Naive thymus-derived CD4-positive, alpha-beta T cell (primary cell): Measurements from ENCODE around the gene LIPM. TPM values are rescaled to one million over a fixed set of nuclear protein-coding genes. Genes with fewer than 3 reads are reported as not detected.
A peak's percentile ranks its signal among the peaks of the same experiment; 100 is the strongest.

Source experiments
- ATAC-seq: fragments of 150-1000 bp; cut with Tn5 transposase; 2 replicates; pipeline ENCODE4 v1.10.0; 2021; ENCODE audit warnings: mild to moderate bottlenecking, moderate library complexity
- CTCF ChIA-PET: fragments of 350-600 bp; sonication (Branson Sonifier 250); formaldehyde crosslinking; loops from one replicate; lab custom pipeline; 2021; ENCODE audit warnings: antibody characterized with exemption; lab: Charles Lee
- POLR2A ChIA-PET: fragments of 350-600 bp; sonication (Branson Sonifier 250); formaldehyde crosslinking; loops from one replicate; lab custom pipeline; 2021; ENCODE audit warnings: antibody characterized with exemption, inconsistent platforms; lab: Charles Lee
- DNase-seq, 9 donors: peaks; one replicate each; pipeline versions ENCODE4 v3.0.0 to v3.0.0-alpha.2; 2020 to 2022; ENCODE audit warnings: mixed read lengths in 1 of 9
- H3K27ac ChIP-seq: one replicate; pipeline ENCODE4 v1.7.0; 2013; ENCODE audit warnings: mild to moderate bottlenecking, low read depth, low read length, moderate library complexity
- H3K27me3 ChIP-seq, 2 donors: one replicate each; pipeline ENCODE4 v1.7.0; 2013; ENCODE audit warnings: low read length in 2 of 2, mild to moderate bottlenecking in 2 of 2, moderate library complexity in 2 of 2; ENCODE audit not compliant: control insufficient read depth in 2 of 2, insufficient read depth in 2 of 2
- H3K36me3 ChIP-seq, 3 experiments: 1 replicate in 2 of 3; 2 replicates in 1 of 3; pipeline ENCODE4 v1.7.0; 2013; ENCODE audit warnings: low read length in 3 of 3, mild to moderate bottlenecking in 3 of 3, moderate library complexity in 1 of 3; ENCODE audit not compliant: insufficient read depth in 3 of 3, control insufficient read depth in 2 of 3
- H3K4me1 ChIP-seq, 2 donors: one replicate each; pipeline ENCODE4 v1.7.0; 2013; ENCODE audit warnings: low read length in 2 of 2, mild to moderate bottlenecking in 2 of 2, moderate library complexity in 1 of 2; ENCODE audit not compliant: control insufficient read depth in 2 of 2, insufficient read depth in 2 of 2
- H3K4me3 ChIP-seq: 2 replicates; pipeline ENCODE4 v1.7.0; 2013; ENCODE audit warnings: mild to moderate bottlenecking, low read length
- H3K9me3 ChIP-seq, 3 experiments: 1 replicate in 2 of 3; 2 replicates in 1 of 3; pipeline ENCODE4 v1.7.0; 2013; ENCODE audit warnings: low read length in 3 of 3; ENCODE audit not compliant: control insufficient read depth in 2 of 3
- H3K27ac Mint-ChIP-seq, 9 donors: one replicate each; pipeline ENCODE4 v1.8.0; 2020 to 2022; ENCODE audit warnings: mixed read lengths in 9 of 9, mild to moderate bottlenecking in 8 of 9, moderate library complexity in 5 of 9, inconsistent platforms in 2 of 9
- H3K27me3 Mint-ChIP-seq, 5 donors: one replicate each; pipeline ENCODE4 v1.8.0; 2021 to 2022; ENCODE audit warnings: mixed read lengths in 5 of 5, mild to moderate bottlenecking in 1 of 5
- H3K36me3 Mint-ChIP-seq, 5 donors: one replicate each; pipeline ENCODE4 v1.8.0; 2020 to 2022; ENCODE audit warnings: mixed read lengths in 5 of 5, mild to moderate bottlenecking in 3 of 5, inconsistent platforms in 1 of 5
- H3K4me1 Mint-ChIP-seq, 7 donors: one replicate each; pipeline ENCODE4 v1.8.0; 2020 to 2022; ENCODE audit warnings: mixed read lengths in 7 of 7, mild to moderate bottlenecking in 3 of 7, inconsistent platforms in 1 of 7
- H3K4me3 Mint-ChIP-seq, 10 donors: one replicate each; pipeline ENCODE4 v1.8.0; 2020 to 2022; ENCODE audit warnings: mild to moderate bottlenecking in 10 of 10, mixed read lengths in 10 of 10, moderate library complexity in 6 of 10, inconsistent platforms in 2 of 10
- H3K9me3 Mint-ChIP-seq, 11 donors: one replicate each; pipeline ENCODE4 v1.8.0; 2020 to 2022; ENCODE audit warnings: mixed read lengths in 11 of 11, mild to moderate bottlenecking in 4 of 11, inconsistent platforms in 1 of 11, moderate library complexity in 1 of 11
- intact Hi-C, 2 donors: fragments of 100-400 bp; cut with micrococcal nuclease; formaldehyde crosslinking; loops; one replicate each; pipeline ENCODE4 v1.15.1; 2023
- polyA plus RNA-seq, 2 donors: library from polyadenylated mRNA; unstranded; fragments of 300-500 nt; fragmentation: Illumina TruSeq; gene quantifications; one replicate each; pipeline ENCODE4 v1.2.3, GENCODE V29; 2021
- total RNA-seq, 6 experiments: library from RNA in 5 of 6; stranded (reverse) in 5 of 6; gene quantifications; 1 replicate in 5 of 6; 2 replicates in 1 of 6; pipeline ENCODE4 v1.2.3 and lab custom pipeline; 2021 to 2026

LIPM gene
- total and polyA plus RNA-seq, 7 experiments from 2014 or later, result 0.21 TPM; not detected in 6

DNA sequence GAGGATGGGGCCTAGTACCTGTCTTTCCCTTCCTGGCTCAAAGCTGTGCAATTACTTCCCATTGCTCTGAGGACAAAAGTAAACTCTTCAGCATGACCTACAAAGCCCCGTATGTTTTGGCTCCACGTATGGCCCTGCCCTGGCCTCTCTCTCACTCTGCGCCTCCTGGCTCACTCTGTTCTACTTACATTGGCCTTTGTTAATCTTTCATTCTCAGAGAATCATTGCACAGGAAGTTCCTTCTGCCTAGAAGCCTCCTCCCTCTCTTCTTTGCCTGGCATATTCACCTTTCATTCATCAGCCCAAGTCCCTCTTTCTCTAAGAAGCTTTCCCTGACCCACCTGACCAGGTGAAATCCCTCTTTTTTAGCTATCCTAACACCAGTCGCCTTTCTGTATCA is 23.9 kb downstream of the LIPM start:
- Histone ChIP-seq H3K4me3 (peak overlapping the region; percentile 3), H3K4me1 (peaks cover 38 to 51% of the 10 kb centered on the region in 2 donors), H3K27ac (peak overlapping the region; percentile 40), H3K9me3 (no peaks in the 10 kb centered on the region), H3K27me3 (no peaks in the 10 kb centered on the region), H3K36me3 (no peaks in the 10 kb centered on the region)
- Mint-ChIP-seq H3K4me3 (peak overlapping the region; percentile 44 to 82 (median 67)), H3K27me3 (no peaks in the 10 kb centered on the region), H3K9me3 (peaks cover 0 to 9% (median 2%) of the 10 kb centered on the region in 11 donors), H3K36me3 (peaks cover 0 to 24% (median 3%) of the 10 kb centered on the region in 5 donors), H3K4me1 (peaks cover 34 to 76% (median 67%) of the 10 kb centered on the region in 7 donors), H3K27ac (peak overlapping the region; percentile 67 to 99 (median 93))
- ChIA-PET CTCF (interaction anchor here (0.6 to 7.5 kb wide), 6 partner anchors 9 to 203 kb away, joined by 3 to 37 read pairs (median 10); partner anchors contain the start of gene STAMBPL1), POLR2A (interaction anchor here (0.6 to 1.8 kb wide), 5 partner anchors 8 to 55 kb away, joined by 3 to 7 read pairs (median 3); partner anchors contain the start of gene STAMBPL1)
- ATAC-seq (no peak), DNase-seq (peak in 2 of 9 donors; percentile 18 to 29)
- intact Hi-C loops, result loop anchor here (5.0 to 10.0 kb wide), 4 partner anchors 166 to 964 kb away; partner anchors contain the start of genes FAS (in 1 of the 2), KLLN (in 1 of the 2), PTEN (in 1 of the 2) and RNLS (in 1 of the 2)

DNA sequence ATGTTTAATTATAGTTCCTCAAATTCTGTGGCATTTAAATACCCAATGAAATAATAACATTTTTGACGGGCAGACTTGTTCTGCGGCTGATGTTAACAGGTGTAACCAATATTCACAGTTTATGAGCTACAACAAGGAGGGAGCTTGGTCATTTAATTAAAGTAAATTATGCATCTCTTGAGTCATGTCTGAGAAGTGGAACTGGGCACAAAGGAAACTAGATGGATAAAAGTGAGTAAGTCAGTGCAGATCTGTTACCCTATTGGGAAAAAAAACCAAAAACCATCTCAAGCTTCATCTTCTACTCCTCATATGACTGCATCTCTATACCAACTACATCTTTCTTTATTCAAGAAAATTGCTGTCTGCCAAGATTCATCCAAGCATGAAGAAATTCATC is 25.1 kb downstream of the LIPM start:
- H3K9me3 Mint-ChIP-seq, result peaks cover 0 to 9% (median 2%) of the 10 kb centered on the region in 11 donors
- ChIA-PET CTCF (interaction anchor here (0.7 to 7.5 kb wide), 4 partner anchors 18 to 885 kb away, joined by 3 to 31 read pairs (median 10); partner anchors contain the start of gene STAMBPL1), POLR2A (interaction anchor here (0.7 to 1.4 kb wide), 4 partner anchors 10 to 884 kb away, joined by 3 to 6 read pairs (median 3); partner anchors contain the start of gene STAMBPL1)
- H3K4me1 Mint-ChIP-seq, result peaks cover 32 to 79% (median 73%) of the 10 kb centered on the region in 7 donors
- H3K9me3 ChIP-seq, result no peaks in the 10 kb centered on the region
- no peak overlapping the region for H3K4me3 ChIP-seq
- peak overlapping the region in 2 of 10 donors; percentile 1 to 82 for H3K4me3 Mint-ChIP-seq
- H3K27ac ChIP-seq, result no peak overlapping the region
- intact Hi-C loops, result loop anchor here (5.0 to 10.0 kb wide), 4 partner anchors 165 to 965 kb away; partner anchors contain the start of genes FAS (in 1 of the 2), KLLN (in 1 of the 2), PTEN (in 1 of the 2) and RNLS (in 1 of the 2)
- H3K4me1 ChIP-seq, result peaks cover 40 to 62% of the 10 kb centered on the region in 2 donors
- DNase-seq (no peak), ATAC-seq (no peak)
- H3K27me3 ChIP-seq, result no peaks in the 10 kb centered on the region
- H3K27me3 Mint-ChIP-seq, result no peaks in the 10 kb centered on the region
- no peaks in the 10 kb centered on the region for H3K36me3 ChIP-seq
- peak overlapping the region in 3 of 9 donors; percentile 6 to 98 (median 93) for H3K27ac Mint-ChIP-seq
- H3K36me3 Mint-ChIP-seq, result peaks cover 0 to 25% (median 3%) of the 10 kb centered on the region in 5 donors

DNA sequence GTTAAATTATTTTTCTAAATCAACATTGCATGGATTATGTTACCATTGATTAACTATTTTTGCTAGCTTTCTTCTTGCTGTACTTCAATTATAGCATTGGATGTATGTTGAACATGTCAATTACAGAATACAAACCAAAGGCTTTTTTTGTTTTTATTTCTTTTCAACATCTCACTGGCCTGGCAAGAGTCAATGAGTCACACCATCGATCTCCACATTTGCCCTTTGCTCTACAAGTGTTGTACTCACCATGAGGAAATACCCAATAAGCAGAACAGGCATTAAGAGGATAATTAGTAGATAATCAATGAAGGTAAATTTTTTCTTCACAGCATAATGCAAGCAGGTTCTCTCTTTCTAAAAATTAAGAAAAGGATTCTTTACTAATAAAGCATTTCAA is 25.8 kb downstream of the LIPM start:
- Histone ChIP-seq H3K27ac (no peak overlapping the region), H3K4me3 (no peak overlapping the region), H3K9me3 (no peaks in the 10 kb centered on the region), H3K4me1 (peaks cover 40 to 68% of the 10 kb centered on the region in 2 donors), H3K27me3 (no peaks in the 10 kb centered on the region), H3K36me3 (no peaks in the 10 kb centered on the region)
- peaks cover 0 to 9% (median 2%) of the 10 kb centered on the region in 11 donors for H3K9me3 Mint-ChIP-seq
- peaks cover 32 to 80% (median 73%) of the 10 kb centered on the region in 7 donors for H3K4me1 Mint-ChIP-seq
- POLR2A ChIA-PET, result interaction anchor here (0.7 to 1.4 kb wide), 2 partner anchors 51 to 883 kb away, joined by 3 to 6 read pairs; partner anchors contain the start of gene STAMBPL1
- CTCF ChIA-PET, result interaction anchor here (0.7 to 0.9 kb wide), 2 partner anchors 18 to 884 kb away, joined by 3 to 4 read pairs; no protein-coding TSS in a partner anchor
- ATAC-seq (no peak), DNase-seq (no peak)
- intact Hi-C loops, result loop anchor here (5.0 to 10.0 kb wide), 4 partner anchors 164 to 966 kb away; partner anchors contain the start of genes FAS (in 1 of the 2), KLLN (in 1 of the 2), PTEN (in 1 of the 2) and RNLS (in 1 of the 2)
- H3K36me3 Mint-ChIP-seq, result peaks cover 0 to 26% (median 3%) of the 10 kb centered on the region in 5 donors
- H3K27ac Mint-ChIP-seq, result peak overlapping the region in 2 of 9 donors; percentile 49 to 98
- H3K27me3 Mint-ChIP-seq, result no peaks in the 10 kb centered on the region
- no peak overlapping the region for H3K4me3 Mint-ChIP-seq

DNA sequence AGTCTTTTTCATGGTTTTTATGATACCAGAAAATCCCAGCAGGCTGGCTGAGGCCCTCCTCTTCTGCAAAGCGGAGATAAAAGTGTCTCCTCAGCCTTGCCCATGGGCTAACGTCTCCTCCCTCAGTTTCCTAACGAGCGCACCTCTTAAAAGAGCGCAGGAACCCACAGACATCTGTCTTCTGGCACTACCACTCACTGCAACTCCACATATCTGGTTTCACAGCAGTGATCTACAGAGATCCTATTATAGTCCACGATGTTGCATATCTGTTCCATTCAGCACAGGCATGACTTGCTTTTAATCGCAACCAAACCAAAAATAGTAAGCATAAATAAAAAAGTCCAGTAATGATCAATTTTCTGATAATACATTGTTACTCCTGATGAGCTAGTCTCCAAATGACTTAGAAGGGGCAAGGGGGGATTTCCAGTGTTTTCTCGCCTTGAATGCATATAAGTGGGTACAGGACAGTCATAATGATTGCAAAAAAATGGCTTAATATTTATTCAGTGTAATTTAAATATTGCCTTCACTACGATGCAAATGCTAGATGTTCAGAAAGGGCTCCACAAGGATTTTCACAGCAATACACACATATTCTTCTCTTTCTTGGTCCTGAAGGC is 28.2 kb downstream of the LIPM start:
- H3K27me3 ChIP-seq, result no peaks in the 10 kb centered on the region
- Mint-ChIP-seq H3K27ac (peak overlapping the region in 1 of 9 donors; percentile 6), H3K36me3 (peaks cover 0 to 21% (median 0%) of the 10 kb centered on the region in 5 donors), H3K4me1 (peaks cover 25 to 66% (median 61%) of the 10 kb centered on the region in 7 donors), H3K27me3 (no peaks in the 10 kb centered on the region), H3K9me3 (peaks cover 0 to 4% (median 0%) of the 10 kb centered on the region in 11 donors), H3K4me3 (peak overlapping the region in 2 of 10 donors; percentile 20 to 31)
- ATAC-seq, result no peak
- no peak overlapping the region for H3K27ac ChIP-seq
- no peaks in the 10 kb centered on the region for H3K9me3 ChIP-seq
- ChIA-PET POLR2A (interaction anchor here (1.2 kb wide), 2 partner anchors 20 to 51 kb away, joined by 3 to 6 read pairs; no protein-coding TSS in a partner anchor), CTCF (interaction anchor here (1.1 to 12.5 kb wide), 2 partner anchors 20 to 100 kb away, joined by 4 to 250 read pairs; no protein-coding TSS in a partner anchor)
- intact Hi-C loops, result loop anchor here (1.0 to 10.0 kb wide), 3 partner anchors 15 to 966 kb away; partner anchors contain the start of genes IFIT5 (in 1 of the 2), KLLN (in 1 of the 2) and PTEN (in 1 of the 2)
- H3K4me3 ChIP-seq, result no peak overlapping the region
- H3K36me3 ChIP-seq, result no peaks in the 10 kb centered on the region
- H3K4me1 ChIP-seq, result peaks cover 28 to 64% of the 10 kb centered on the region in 2 donors
- no peak for DNase-seq

DNA sequence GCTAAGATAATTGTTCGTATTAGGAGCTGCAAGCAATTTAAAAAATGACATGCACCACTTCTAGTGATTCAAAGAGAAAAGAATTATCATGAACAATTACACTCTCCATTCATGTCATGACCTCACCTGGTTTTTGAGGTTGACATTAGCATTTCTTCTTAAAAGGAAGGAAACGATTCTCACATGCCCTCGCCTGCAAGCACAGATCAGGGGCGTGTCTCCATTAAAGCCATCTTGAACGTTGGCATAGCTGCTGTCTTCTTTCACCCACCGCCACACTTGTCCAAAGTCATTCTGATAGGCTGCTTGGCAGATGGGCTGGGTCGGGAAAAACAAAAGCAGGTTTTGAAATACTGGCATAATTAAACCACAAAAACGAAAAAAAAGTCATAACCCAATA is 29.2 kb downstream of the LIPM start:
- POLR2A ChIA-PET, result interaction anchor here (0.6 to 1.7 kb wide), 6 partner anchors 10 to 521 kb away, joined by 3 to 7 read pairs (median 5); partner anchors contain the start of gene STAMBPL1
- peak in 7 of 9 donors; percentile 30 to 65 (median 48) for DNase-seq
- intact Hi-C loops, result loop anchor here (1.0 to 10.0 kb wide), 3 partner anchors 16 to 967 kb away; partner anchors contain the start of genes IFIT5 (in 1 of the 2), KLLN (in 1 of the 2) and PTEN (in 1 of the 2)

More for the DNA sequence above, 29.2 kb downstream of the LIPM start:
- Histone ChIP-seq H3K4me1 (peaks cover 19 to 57% of the 10 kb centered on the region in 2 donors), H3K27ac (no peak overlapping the region), H3K4me3 (no peak overlapping the region), H3K9me3 (no peaks in the 10 kb centered on the region), H3K27me3 (no peaks in the 10 kb centered on the region), H3K36me3 (no peaks in the 10 kb centered on the region)
- peaks cover 17 to 56% (median 51%) of the 10 kb centered on the region in 7 donors for H3K4me1 Mint-ChIP-seq
- H3K27ac Mint-ChIP-seq, result peak overlapping the region in 3 of 9 donors; percentile 6 to 80 (median 38)
- peak; percentile 58 for ATAC-seq
- peak overlapping the region in 6 of 10 donors; percentile 15 to 58 (median 32) for H3K4me3 Mint-ChIP-seq
- peaks cover 0 to 14% (median 0%) of the 10 kb centered on the region in 5 donors for H3K36me3 Mint-ChIP-seq
- no peaks in the 10 kb centered on the region for H3K9me3 Mint-ChIP-seq
- CTCF ChIA-PET, result interaction anchor here (12.5 kb wide), 1 partner anchor 99 kb away, joined by 250 read pairs; no protein-coding TSS in a partner anchor
- H3K27me3 Mint-ChIP-seq, result no peaks in the 10 kb centered on the region
